Type B pancreatic cell (in vitro differentiated cells): ENCODE results near the gene GBA3. TPM values are rescaled to one million over a fixed set of nuclear protein-coding genes. Genes with fewer than 3 reads are reported as not detected.

Experiments
- DNase-seq: peaks from one replicate; pipeline ENCODE4 v3.0.0; 2021; ENCODE audit warnings: mixed read lengths; ENCODE audit not compliant: unreplicated experiment; ENCODE audit errors: extremely low spot score
- H3K27ac Mint-ChIP-seq: 2 replicates; pipeline ENCODE4 v1.8.0; 2021; ENCODE audit warnings: mild to moderate bottlenecking, mixed read lengths
- H3K27me3 Mint-ChIP-seq: 2 replicates; pipeline ENCODE4 v1.8.0; 2021; ENCODE audit warnings: mixed read lengths
- H3K36me3 Mint-ChIP-seq: 2 replicates; pipeline ENCODE4 v1.8.0; 2021; ENCODE audit warnings: mixed read lengths
- H3K4me1 Mint-ChIP-seq: one replicate; pipeline ENCODE4 v1.8.0; 2021; ENCODE audit warnings: mixed read lengths; ENCODE audit not compliant: unreplicated experiment
- H3K4me3 Mint-ChIP-seq: 2 replicates; pipeline ENCODE4 v1.8.0; 2021; ENCODE audit warnings: mild to moderate bottlenecking, mixed read lengths
- H3K9me3 Mint-ChIP-seq: 2 replicates; pipeline ENCODE4 v1.8.0; 2021; ENCODE audit warnings: mixed read lengths
- long read RNA-seq: library from polyadenylated mRNA; unstranded; transcript quantifications from one replicate; pipeline ENCODE4 v2.0.0, GENCODE V29; 2020
- total RNA-seq: library from RNA; stranded (reverse); gene quantifications from 2 replicates; pipeline ENCODE4 v1.2.1, GENCODE V29; 2021; ENCODE audit warnings: low replicate concordance
- TF ChIP-seq, protein P1 (sequence below): fragments of 200-600 bp; sonication (generic); conservative IDR thresholded peaks from 2 replicates; pipeline ENCODE4 v1.5.0; 2021; ENCODE audit warnings: antibody characterized with exemption, mild to moderate bottlenecking

The GBA3 gene
- total RNA-seq: 1.4 and 3.8 TPM in 2 replicates
- long read RNA-seq, transcript GBA3-203 (5 exons, 2,164 nt): major isoform, 39 of 43 reads
- long read RNA-seq, partial matches to known transcripts: 2 of 43 reads
- long read RNA-seq, other reads (novel, unspliced or antisense): 1 of 43 reads

- H3K27me3 Mint-ChIP-seq: peaks cover 11% of the 10 kb centered on the region
- H3K27ac Mint-ChIP-seq: no peak within 1 kb of the TSS
- H3K9me3 Mint-ChIP-seq: no peaks in the 10 kb centered on the region
- H3K36me3 Mint-ChIP-seq: no peaks in the 10 kb centered on the region
- DNase-seq: no peak
- TF ChIP-seq, protein P1, sequence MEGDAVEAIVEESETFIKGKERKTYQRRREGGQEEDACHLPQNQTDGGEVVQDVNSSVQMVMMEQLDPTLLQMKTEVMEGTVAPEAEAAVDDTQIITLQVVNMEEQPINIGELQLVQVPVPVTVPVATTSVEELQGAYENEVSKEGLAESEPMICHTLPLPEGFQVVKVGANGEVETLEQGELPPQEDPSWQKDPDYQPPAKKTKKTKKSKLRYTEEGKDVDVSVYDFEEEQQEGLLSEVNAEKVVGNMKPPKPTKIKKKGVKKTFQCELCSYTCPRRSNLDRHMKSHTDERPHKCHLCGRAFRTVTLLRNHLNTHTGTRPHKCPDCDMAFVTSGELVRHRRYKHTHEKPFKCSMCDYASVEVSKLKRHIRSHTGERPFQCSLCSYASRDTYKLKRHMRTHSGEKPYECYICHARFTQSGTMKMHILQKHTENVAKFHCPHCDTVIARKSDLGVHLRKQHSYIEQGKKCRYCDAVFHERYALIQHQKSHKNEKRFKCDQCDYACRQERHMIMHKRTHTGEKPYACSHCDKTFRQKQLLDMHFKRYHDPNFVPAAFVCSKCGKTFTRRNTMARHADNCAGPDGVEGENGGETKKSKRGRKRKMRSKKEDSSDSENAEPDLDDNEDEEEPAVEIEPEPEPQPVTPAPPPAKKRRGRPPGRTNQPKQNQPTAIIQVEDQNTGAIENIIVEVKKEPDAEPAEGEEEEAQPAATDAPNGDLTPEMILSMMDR: no peak
- H3K4me3 Mint-ChIP-seq: peak within 1 kb of the TSS; percentile 31
- H3K4me1 Mint-ChIP-seq: peaks cover 3% of the 10 kb centered on the region
These were observed at the start of gene GBA3 for GRCh38 chr4:22692736-22693135. TSS of gene GBA3 (plus strand) at chr4:22692937.

- no peaks in the 10 kb centered on the region for H3K4me1 Mint-ChIP-seq
- no peak overlapping the region for H3K4me3 Mint-ChIP-seq
- no peak overlapping the region for H3K27ac Mint-ChIP-seq
- peaks cover 3% of the 10 kb centered on the region for H3K36me3 Mint-ChIP-seq
- no peak for DNase-seq
- TF ChIP-seq, protein P1: no peak
- peaks cover 4% of the 10 kb centered on the region for H3K9me3 Mint-ChIP-seq
- H3K27me3 Mint-ChIP-seq: no peaks in the 10 kb centered on the region
These were observed 48.8 kb upstream of the GBA3 start for GRCh38 chr4:22643952-22644351.

- TF ChIP-seq, protein P1: no peak
- Mint-ChIP-seq H3K4me1 (no peaks in the 10 kb centered on the region), H3K36me3 (peaks cover 2% of the 10 kb centered on the region), H3K4me3 (no peak overlapping the region), H3K9me3 (peaks cover 2% of the 10 kb centered on the region), H3K27ac (no peak overlapping the region), H3K27me3 (no peaks in the 10 kb centered on the region)
- no peak for DNase-seq
These were observed 47.1 kb upstream of the GBA3 start for GRCh38 chr4:22645481-22646182.

- Mint-ChIP-seq H3K4me1 (no peaks in the 10 kb centered on the region), H3K4me3 (no peak overlapping the region), H3K27me3 (no peaks in the 10 kb centered on the region), H3K36me3 (no peaks in the 10 kb centered on the region), H3K9me3 (no peaks in the 10 kb centered on the region), H3K27ac (no peak overlapping the region)
- TF ChIP-seq, protein P1: no peak
- no peak for DNase-seq
These were observed 43.7 kb upstream of the GBA3 start for GRCh38 chr4:22648996-22649395.

GRCh38 chr4:22650771-22651170, 42.0 kb upstream of the GBA3 start:
- H3K9me3 Mint-ChIP-seq: no peaks in the 10 kb centered on the region
- no peaks in the 10 kb centered on the region for H3K27me3 Mint-ChIP-seq
- H3K4me3 Mint-ChIP-seq: no peak overlapping the region
- no peaks in the 10 kb centered on the region for H3K4me1 Mint-ChIP-seq
- no peak overlapping the region for H3K27ac Mint-ChIP-seq
- no peaks in the 10 kb centered on the region for H3K36me3 Mint-ChIP-seq
- no peak for DNase-seq
- TF ChIP-seq, protein P1: no peak
